Ovary (tissue), 9 donors: ENCODE results near the gene BCAS4. TPM values are rescaled to one million over a fixed set of nuclear protein-coding genes. Genes with fewer than 3 reads are reported as not detected.

ENCODE experiments used
- DNase-seq, 5 donors: peaks; one replicate each; pipeline ENCODE4 v3.0.0-alpha.2; 2019 to 2020
- H3K27ac ChIP-seq, 2 donors: fragments of 200-600 bp; one replicate each; pipeline versions ENCODE4 v1.5.1 to v1.8.0; 2019 to 2022
- H3K27me3 ChIP-seq: fragments of 200-600 bp; one replicate; pipeline ENCODE4 v1.8.0; 2022
- H3K36me3 ChIP-seq: fragments of 200-600 bp; sonication (generic); one replicate; pipeline ENCODE4 v1.5.1; 2019
- H3K4me1 ChIP-seq: one replicate; pipeline ENCODE4 v1.8.1; 2013; ENCODE audit warnings: mild to moderate bottlenecking, moderate library complexity; ENCODE audit not compliant: insufficient read depth
- H3K4me3 ChIP-seq: fragments of 200-600 bp; sonication (generic); one replicate; pipeline ENCODE4 v1.5.1; 2017
- H3K9me3 ChIP-seq, 2 donors: fragments of 200-600 bp in 1 of 2; sonication (generic) in 1 of 2; one replicate each; pipeline versions ENCODE4 v1.5.1 to v1.8.1; 2013 to 2019; ENCODE audit warnings: mild to moderate bottlenecking in 1 of 2, moderate library complexity in 1 of 2
- EP300 ChIP-seq: sonication (generic); formaldehyde crosslinking; IDR thresholded peaks from one replicate; pipeline ENCODE4 v1.6.1; 2017; ENCODE audit warnings: antibody characterized with exemption
- POLR2A ChIP-seq: fragments of 450-650 bp; IDR thresholded peaks from one replicate; pipeline ENCODE4 v1.6.1; 2017; ENCODE audit warnings: antibody characterized with exemption, mild to moderate bottlenecking, moderate library complexity
- WGBS, 3 donors: extraction: QIAGEN DNeasy Blood & Tissue Kit in 1 of 3; methylation state at CpG; one replicate each; pipeline versions ENCODE4 v1.1.5 to v1.1.7; 2013 to 2017; 5-methylcytosine and 5-hydroxymethylcytosine counted together
- intact Hi-C, 4 donors: fragments of 100-400 bp; cut with DNase I; formaldehyde crosslinking; loops; one replicate each; pipeline versions ENCODE4 v1.11.0 to v1.15.1; 2022 to 2023
- polyA plus RNA-seq, 2 donors: library from polyadenylated mRNA; stranded (reverse); fragments of 200-250 nt in 1 of 2; fragments of 350-450 nt in 1 of 2; fragmentation: Illumina TruSeq in 1 of 2; extraction: RNeasy Lipid Tissue Mini Kit (QIAGEN cat#74804) in 1 of 2; gene quantifications; one replicate each; pipeline ENCODE4 v1.2.3, GENCODE V29; 2013 to 2014
- total RNA-seq, 7 donors: library from RNA; depleted of rRNA in 2 of 7; stranded (reverse); fragments of >200 nt in 2 of 7; fragmentation: NEBNext Ultra II Directional in 3 of 7; extraction: Animal tissue kit (Norgen Biotek cat#: 25700) in 3 of 7; gene quantifications; one replicate each; pipeline versions ENCODE4 v1.1.0 to v1.2.4, GENCODE V29; 2016 to 2023
- TF ChIP-seq, protein P1 (sequence below), 3 donors: fragments of 450-650 bp in 2 of 3; fragments of 200-600 bp in 1 of 3; IDR thresholded peaks; one replicate each; pipeline versions ENCODE4 v1.5.1 to v1.8.0; 2016 to 2022; ENCODE audit warnings: antibody characterized with exemption in 3 of 3, mild to moderate bottlenecking in 1 of 3
- donor health status: DM: no; HTN: no; CAD: no; lungs with moderate emphysema.
- donor health status: DM: no; HTN: no; CAD: no.
- donor health status: Bipolar disorder and iron deficiency.
- donor health status: DM: yes; HTN: yes; CAD: no.
- donor health status: DM: no; HTN: no; CAD: no.
- donor health status: DM: yes; HTN: yes; CAD: no.

Gene BCAS4
- total and polyA plus RNA-seq, 9 donors: 2.0 to 9.1 (median 3.1) TPM

DNA sequence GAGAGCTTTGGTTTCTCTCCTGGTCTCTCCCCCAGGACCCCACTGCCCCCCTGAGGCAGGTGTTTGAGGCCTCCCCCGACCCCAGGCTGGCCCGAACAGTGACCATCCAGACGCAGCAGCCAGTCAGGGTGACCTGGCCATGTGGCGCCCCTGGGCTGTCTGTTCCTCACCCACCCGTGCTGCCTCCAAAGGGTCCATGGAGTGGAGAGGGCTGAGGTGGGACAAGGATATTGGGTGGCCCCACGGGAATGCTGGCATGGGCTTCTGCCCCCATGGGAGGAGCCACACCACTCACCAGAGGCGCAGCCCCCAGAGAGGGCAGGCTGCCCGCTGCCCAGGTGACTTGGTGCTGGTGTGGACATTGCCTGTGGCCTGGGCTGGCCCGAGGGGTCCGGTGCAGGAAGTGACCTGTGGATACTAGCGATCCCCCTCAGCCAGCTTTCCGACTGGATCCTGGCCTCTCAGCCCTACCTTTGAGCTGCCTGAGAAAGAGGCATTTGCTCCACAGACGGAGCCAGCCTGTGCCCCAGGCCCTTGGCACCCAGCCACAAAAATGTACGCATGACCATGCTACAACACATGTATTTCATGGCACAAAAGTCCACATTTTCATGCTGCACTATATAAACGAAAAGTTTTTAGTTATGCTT, 50.8 kb downstream of the BCAS4 start:
- no peak overlapping the region for H3K27ac ChIP-seq
- intact Hi-C loops: no loop called here
- H3K4me1 ChIP-seq: peaks cover 12% of the 10 kb centered on the region
- no peak for DNase-seq
- no peaks in the 10 kb centered on the region for H3K27me3 ChIP-seq
- no peaks in the 10 kb centered on the region for H3K36me3 ChIP-seq
- TF ChIP-seq POLR2A: no peak
- TF ChIP-seq EP300: no peak
- TF ChIP-seq, protein P1, sequence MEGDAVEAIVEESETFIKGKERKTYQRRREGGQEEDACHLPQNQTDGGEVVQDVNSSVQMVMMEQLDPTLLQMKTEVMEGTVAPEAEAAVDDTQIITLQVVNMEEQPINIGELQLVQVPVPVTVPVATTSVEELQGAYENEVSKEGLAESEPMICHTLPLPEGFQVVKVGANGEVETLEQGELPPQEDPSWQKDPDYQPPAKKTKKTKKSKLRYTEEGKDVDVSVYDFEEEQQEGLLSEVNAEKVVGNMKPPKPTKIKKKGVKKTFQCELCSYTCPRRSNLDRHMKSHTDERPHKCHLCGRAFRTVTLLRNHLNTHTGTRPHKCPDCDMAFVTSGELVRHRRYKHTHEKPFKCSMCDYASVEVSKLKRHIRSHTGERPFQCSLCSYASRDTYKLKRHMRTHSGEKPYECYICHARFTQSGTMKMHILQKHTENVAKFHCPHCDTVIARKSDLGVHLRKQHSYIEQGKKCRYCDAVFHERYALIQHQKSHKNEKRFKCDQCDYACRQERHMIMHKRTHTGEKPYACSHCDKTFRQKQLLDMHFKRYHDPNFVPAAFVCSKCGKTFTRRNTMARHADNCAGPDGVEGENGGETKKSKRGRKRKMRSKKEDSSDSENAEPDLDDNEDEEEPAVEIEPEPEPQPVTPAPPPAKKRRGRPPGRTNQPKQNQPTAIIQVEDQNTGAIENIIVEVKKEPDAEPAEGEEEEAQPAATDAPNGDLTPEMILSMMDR (IDR thresholded peaks at IDR 0.05): no peak
- 89 to 92% (median 90%) methylated on average over 15 of the region's 15 CpGs for WGBS, 3 donors
- H3K9me3 ChIP-seq: no peaks in the 10 kb centered on the region
- no peak overlapping the region for H3K4me3 ChIP-seq

DNA sequence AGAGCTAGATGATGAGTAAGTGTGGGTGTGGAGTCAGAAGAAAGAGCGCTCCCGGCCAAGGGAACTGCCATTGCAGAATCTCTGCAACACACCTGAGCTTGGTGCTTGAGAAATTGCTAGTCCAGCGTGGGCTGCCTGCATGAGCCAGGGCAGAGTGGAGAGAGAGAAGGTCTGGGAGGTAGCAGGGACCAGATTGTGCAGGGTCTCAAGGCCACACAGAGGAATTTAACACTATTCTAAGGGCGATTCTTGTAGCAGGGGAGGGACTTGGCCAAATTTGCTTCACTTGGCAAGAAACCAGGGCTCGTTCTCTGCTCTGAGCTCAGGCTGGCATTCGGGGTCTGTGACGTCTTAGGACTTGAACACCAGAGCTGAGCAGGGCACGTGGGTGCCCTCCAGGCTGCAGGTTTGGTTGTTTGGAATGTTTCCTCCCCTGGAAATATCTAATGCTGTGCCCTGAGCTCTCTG, 53.5 kb downstream of the BCAS4 start:
- Histone ChIP-seq H3K27ac (no peak overlapping the region), H3K4me3 (no peak overlapping the region)
- intact Hi-C loops: no loop called here

DNA sequence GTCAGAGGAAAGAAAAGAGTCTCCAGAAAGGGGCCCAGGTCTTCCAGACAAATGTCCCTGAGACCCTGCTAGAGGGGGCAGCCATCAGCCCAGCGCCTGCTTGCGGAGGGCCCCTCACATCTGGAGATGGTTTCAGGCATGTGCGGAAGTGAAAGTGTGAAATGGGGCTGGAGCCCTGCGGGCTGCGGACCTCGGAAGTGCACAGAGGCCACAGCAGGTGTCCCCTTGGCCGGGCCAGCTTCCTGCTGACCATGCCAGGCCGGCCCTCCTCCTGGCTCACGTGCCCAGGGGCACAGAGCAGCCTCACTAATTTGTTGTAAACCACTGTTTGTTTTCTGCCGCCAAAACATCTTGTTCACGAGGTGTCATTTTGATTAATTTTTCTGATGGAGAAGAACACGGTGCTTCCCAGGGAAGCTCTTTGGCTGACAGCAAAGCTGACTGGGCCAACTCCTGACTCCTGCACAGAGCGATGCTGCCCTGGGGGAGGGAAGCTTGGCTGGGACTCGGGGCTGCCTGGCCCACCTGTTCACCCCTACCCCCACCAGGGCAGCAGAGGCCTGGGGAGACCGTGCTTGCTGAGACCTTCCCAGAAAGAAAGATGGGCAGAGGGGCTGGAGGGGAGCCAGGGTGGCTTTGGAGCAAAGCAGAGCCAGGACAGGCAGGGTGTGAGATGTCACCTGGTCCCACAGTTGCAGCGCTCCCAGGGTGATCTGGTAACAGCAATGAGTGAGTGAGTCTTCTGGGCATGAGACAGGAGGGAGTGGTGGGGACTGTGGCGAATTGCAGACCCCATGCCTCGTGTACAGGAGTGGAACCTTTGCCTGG, 54.2 kb downstream of the BCAS4 start:
- H3K36me3 ChIP-seq: no peaks in the 10 kb centered on the region
- DNase-seq: peak in 2 of 5 donors; percentile 39 to 51
- H3K27ac ChIP-seq: no peak overlapping the region
- peaks cover 14% of the 10 kb centered on the region for H3K4me1 ChIP-seq
- TF ChIP-seq EP300 (no peak), POLR2A (no peak)
- TF ChIP-seq, protein P1 (IDR thresholded peaks at IDR 0.05): no peak
- H3K9me3 ChIP-seq: no peaks in the 10 kb centered on the region
- H3K4me3 ChIP-seq: peak overlapping the region; percentile 11
- intact Hi-C loops: no loop called here
- no peaks in the 10 kb centered on the region for H3K27me3 ChIP-seq
- 22 to 27% (median 22%) methylated on average over 18 of the region's 18 CpGs for WGBS, 3 donors

More for the DNA sequence above, 53.5 kb downstream of the BCAS4 start:
- TF ChIP-seq, protein P1 (IDR thresholded peaks at IDR 0.05): no peak
- no peak for TF ChIP-seq EP300
- no peak for TF ChIP-seq POLR2A
- peaks cover 14% of the 10 kb centered on the region for H3K4me1 ChIP-seq
- H3K36me3 ChIP-seq: no peaks in the 10 kb centered on the region
- peak in 4 of 5 donors; percentile 42 to 67 (median 56) for DNase-seq
- no peaks in the 10 kb centered on the region for H3K27me3 ChIP-seq
- 13 to 22% (median 15%) methylated on average over 8 of the region's 8 CpGs for WGBS, 3 donors
- H3K9me3 ChIP-seq: no peaks in the 10 kb centered on the region

DNA sequence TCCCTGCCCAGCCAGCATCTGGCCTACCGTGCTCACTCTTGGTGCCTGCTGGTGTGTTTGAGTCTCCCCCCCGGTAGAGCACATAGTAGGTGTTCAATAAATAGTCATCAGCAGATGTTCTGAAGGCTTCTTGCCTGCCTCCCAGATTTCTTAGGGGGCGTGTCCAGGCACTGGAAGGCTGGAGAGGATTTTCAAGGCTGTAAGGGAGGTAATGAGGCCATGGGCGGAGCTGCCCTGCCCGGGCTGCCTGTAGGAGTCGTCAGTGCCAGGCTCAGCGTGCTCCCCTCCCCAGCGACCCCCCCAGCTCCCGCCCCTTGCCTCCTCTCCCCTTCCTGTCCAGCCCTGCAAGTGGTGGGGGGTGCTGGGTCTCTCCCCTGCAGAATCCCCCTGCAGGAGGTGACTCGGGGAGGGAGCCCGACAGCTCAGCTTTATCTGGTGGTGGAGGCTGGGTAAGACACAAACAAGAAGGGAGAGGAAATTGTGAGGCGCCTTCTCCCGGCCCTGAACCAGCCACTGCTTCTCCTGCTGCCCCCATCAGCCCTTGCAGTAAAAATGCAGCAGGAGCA, 55.9 kb downstream of the BCAS4 start:
- Histone ChIP-seq H3K9me3 (no peaks in the 10 kb centered on the region), H3K27ac (no peak overlapping the region), H3K36me3 (no peaks in the 10 kb centered on the region), H3K4me3 (no peak overlapping the region), H3K27me3 (no peaks in the 10 kb centered on the region), H3K4me1 (peaks cover 14% of the 10 kb centered on the region)
- DNase-seq: no peak
- intact Hi-C loops: no loop called here
- no peak for TF ChIP-seq EP300
- TF ChIP-seq POLR2A: no peak
- TF ChIP-seq, protein P1 (IDR thresholded peaks at IDR 0.05): no peak
- 29 to 55% (median 41%) methylated on average over 11 to 13 of the region's 13 CpGs for WGBS, 3 donors
